Activated CD4-positive, CD25-positive, alpha-beta regulatory T cell treated with anti-CD3 and anti-CD28 coated beads, Interleukin-2, amount 50 U/mL, for 24 hours (primary cell): ENCODE data around the gene TMEM200B.
A peak's percentile ranks its signal among the peaks of the same experiment; 100 is the strongest.
"Not testable (repeated sequence)": the region's sequence is repeated elsewhere in the genome, so short reads cannot be mapped to it uniquely, and the experiment has no call there.

Experiments used
- ATAC-seq, 2 donors: fragments of 150-1000 bp; cut with Tn5 transposase; one replicate each; pipeline ENCODE4 v1.10.0; 2021; ENCODE audit warnings: mild to moderate bottlenecking in 1 of 2, moderate library complexity in 1 of 2

TMEM200B gene

GRCh38 chr1:29105822-29106221 is 17.9 kb downstream of the TMEM200B start:
- no peak for ATAC-seq

DNA sequence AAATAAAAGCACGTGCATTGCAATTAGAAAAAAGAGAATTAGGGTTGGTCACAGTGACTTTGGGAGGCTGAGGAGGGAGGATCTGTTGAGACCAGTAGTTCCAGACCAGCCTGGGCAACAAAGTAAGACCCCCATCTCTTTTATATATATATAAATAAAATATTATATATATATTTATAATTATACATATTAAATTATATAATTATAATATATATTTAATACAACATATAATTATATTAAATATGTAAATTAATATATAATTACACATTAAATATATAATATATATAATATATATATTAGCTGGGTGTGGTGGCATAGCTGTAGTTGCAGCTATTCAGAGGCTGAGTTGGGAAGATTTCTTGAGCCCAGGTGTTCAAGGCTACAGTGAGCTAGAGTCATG is 23.2 kb downstream of the TMEM200B start:
- no peak for ATAC-seq

GRCh38 chr1:29099286-29099685 is 24.4 kb downstream of the TMEM200B start:
- no peak for ATAC-seq

- no peak for ATAC-seq
Measured at GRCh38 chr1:29096231-29096886, 27.3 kb downstream of the TMEM200B start.

DNA sequence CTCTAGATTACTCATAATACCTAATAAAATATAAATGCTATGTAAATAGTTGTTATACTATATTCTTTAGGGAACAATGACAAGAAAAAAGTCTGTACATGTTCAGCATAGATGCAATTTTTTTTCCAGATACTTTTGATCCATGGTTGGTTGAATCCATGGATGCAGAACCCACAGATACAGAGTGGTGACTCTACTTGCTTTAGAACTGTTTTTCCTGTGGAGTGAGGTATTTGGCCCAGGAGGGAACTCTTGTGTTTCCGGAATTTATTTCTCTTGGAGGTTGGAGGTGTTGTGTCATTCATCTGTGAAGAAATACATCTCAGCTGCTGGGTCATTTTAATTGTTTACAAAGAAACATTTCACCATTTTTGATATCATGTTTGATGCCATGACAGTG is 28.7 kb downstream of the TMEM200B start:
- no peak for ATAC-seq

DNA sequence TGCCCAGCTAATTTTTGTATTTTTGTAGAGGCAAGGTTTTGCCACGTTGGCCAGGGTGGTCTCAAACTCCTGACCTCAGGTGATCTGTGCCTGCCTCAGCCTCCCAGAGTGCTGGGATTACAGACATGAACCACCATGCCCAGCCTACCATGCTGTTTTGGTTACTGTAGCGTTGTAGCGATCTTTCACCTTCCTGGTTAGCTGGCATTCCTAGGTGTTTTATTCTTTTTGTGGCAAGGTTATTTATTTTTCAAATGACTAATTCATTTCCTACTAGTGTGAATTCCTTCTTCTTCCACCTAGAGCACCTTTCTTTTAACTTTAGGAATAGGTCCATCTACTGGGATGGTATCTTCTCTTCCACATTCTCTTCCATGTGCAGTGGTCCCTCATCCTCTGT is 29.3 kb downstream of the TMEM200B start:
- no peak for ATAC-seq

- ATAC-seq = not testable (repeated sequence)
Measured at GRCh38 chr1:29092704-29093103, 31.0 kb downstream of the TMEM200B start.

- no peak for ATAC-seq
Measured at GRCh38 chr1:29090937-29091618, 32.6 kb downstream of the TMEM200B start.

DNA sequence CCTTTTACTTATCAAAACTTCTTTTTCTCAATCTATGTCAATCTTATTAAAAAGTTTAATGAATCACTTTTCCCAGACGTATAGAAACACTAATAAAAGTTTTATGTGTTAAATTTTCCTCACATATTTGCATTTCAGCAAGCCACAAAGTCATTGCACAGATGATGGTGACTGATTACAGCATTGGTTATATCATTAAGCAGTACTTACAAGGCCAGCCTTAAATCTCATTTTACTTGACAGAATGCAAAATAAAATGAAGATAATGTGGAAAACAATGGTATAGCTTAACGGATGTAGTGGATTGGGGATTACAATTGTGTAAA is 39.5 kb downstream of the TMEM200B start:
- peak in 1 of 2 donors; percentile 65 for ATAC-seq

- peak in 1 of 2 donors; percentile 55 for ATAC-seq
Measured at GRCh38 chr1:29083317-29084195, 40.1 kb downstream of the TMEM200B start.

- no peak for ATAC-seq
Measured at GRCh38 chr1:29082519-29082918, 41.2 kb downstream of the TMEM200B start.

- ATAC-seq = no peak
Measured at GRCh38 chr1:29081201-29081600, 42.5 kb downstream of the TMEM200B start.

GRCh38 chr1:29079916-29080629 is 43.6 kb downstream of the TMEM200B start:
- not testable (repeated sequence) for ATAC-seq

GRCh38 chr1:29077155-29077554 is 46.5 kb downstream of the TMEM200B start:
- no peak for ATAC-seq
